Suprapubic skin (tissue), 4 donors: ENCODE data around the gene DPEP2.

Experiments
- EP300 ChIP-seq: sonication (generic); formaldehyde crosslinking; IDR thresholded peaks from one replicate; pipeline ENCODE4 v1.6.1; 2017; ENCODE audit warnings: antibody characterized with exemption
- POLR2A ChIP-seq, 2 donors: fragments of 450-650 bp; IDR thresholded peaks; one replicate each; pipeline ENCODE4 v1.6.1; 2017; ENCODE audit warnings: antibody characterized with exemption in 2 of 2, mild to moderate bottlenecking in 2 of 2, moderate library complexity in 2 of 2
- POLR2AphosphoS5 ChIP-seq, 3 donors: sonication (generic); formaldehyde crosslinking; IDR thresholded peaks; one replicate each; pipeline ENCODE4 v1.6.1; 2017; ENCODE audit warnings: antibody characterized with exemption in 3 of 3
- TF ChIP-seq, protein P1 (sequence below), 2 donors: fragments of 200-600 bp in 1 of 2; fragments of 450-650 bp in 1 of 2; sonication (generic) in 1 of 2; IDR thresholded peaks; one replicate each; pipeline ENCODE4 v1.5.1; 2016 to 2019; ENCODE audit warnings: antibody characterized with exemption in 2 of 2, mild to moderate bottlenecking in 1 of 2, moderate library complexity in 1 of 2

DNA sequence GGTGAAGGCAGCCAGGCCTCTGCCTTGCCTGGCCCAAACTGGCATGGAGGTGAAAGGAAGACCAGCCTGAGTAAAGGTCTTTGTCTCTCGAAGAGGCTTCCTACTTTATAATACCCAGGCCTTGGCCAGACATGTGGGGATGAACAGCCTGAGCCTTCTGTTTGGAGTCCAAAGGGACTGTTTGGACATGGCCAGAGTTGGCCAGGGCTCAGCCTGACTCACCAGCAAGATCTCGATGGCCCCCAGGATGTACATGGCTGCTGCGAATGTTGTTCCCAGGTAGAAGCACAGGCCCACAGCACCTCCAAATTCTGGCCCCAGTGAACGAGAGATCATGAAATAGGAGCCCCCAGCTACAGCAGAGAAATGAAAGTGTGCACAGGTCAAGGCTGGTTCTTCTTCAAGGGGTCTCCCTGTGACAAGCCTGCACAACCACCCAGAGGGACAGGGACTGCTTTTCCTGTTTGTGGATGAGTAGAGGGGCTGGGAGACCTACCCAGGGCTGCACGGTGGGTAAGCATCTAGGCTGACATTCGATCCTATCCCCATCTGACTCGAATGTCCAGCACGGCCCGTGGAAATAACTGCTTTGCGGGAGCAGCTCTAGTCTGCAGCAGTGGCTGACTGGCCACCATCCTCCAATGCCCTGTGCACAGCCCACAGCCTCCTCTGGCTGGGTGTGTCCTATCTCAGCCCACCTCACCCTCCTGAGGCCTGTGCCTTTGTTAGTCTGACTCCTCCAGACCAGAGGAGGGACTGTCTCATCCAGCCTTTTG, 44.7 kb downstream of the DPEP2 start:
- TF ChIP-seq, protein P1, sequence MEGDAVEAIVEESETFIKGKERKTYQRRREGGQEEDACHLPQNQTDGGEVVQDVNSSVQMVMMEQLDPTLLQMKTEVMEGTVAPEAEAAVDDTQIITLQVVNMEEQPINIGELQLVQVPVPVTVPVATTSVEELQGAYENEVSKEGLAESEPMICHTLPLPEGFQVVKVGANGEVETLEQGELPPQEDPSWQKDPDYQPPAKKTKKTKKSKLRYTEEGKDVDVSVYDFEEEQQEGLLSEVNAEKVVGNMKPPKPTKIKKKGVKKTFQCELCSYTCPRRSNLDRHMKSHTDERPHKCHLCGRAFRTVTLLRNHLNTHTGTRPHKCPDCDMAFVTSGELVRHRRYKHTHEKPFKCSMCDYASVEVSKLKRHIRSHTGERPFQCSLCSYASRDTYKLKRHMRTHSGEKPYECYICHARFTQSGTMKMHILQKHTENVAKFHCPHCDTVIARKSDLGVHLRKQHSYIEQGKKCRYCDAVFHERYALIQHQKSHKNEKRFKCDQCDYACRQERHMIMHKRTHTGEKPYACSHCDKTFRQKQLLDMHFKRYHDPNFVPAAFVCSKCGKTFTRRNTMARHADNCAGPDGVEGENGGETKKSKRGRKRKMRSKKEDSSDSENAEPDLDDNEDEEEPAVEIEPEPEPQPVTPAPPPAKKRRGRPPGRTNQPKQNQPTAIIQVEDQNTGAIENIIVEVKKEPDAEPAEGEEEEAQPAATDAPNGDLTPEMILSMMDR (IDR thresholded peaks at IDR 0.05), result no peak
- TF ChIP-seq POLR2A (IDR thresholded peaks at IDR 0.05), result no peak
- TF ChIP-seq POLR2AphosphoS5 (IDR thresholded peaks at IDR 0.05), result no peak
- no peak for TF ChIP-seq EP300
